ENCODE data around the gene SORL1-AS1.

- TF ChIP-seq YY1 (IDR thresholded peaks at IDR 0.05; ENCODE audit: insufficient read depth, insufficient read length) = no peak
- no peak for TF ChIP-seq ZNF274 (IDR thresholded peaks at IDR 0.05; ENCODE audit: low read depth, low read length)
- TF ChIP-seq SUZ12 (IDR thresholded peaks at IDR 0.05; ENCODE audit: extremely low read depth, insufficient read depth, insufficient read length) = no peak
These were observed 1.4 kb downstream of the SORL1-AS1 start for GRCh38 chr11:121451178-121451985.

All from NT2/D1 (cell line).